Prostate gland (tissue), 2 donors: ENCODE data around the gene STYXL2.

ENCODE experiments used
- CTCF ChIP-seq, 4 experiments: fragments of 200-600 bp in 2 of 4; fragments of 450-650 bp in 2 of 4; sonication (generic) in 2 of 4; IDR thresholded peaks; 1 replicate in 3 of 4; 2 replicates in 1 of 4; pipeline ENCODE4 v1.5.1; 2016 to 2019; ENCODE audit warnings: antibody characterized with exemption in 4 of 4, mild to moderate bottlenecking in 2 of 4, moderate library complexity in 2 of 4
- POLR2A ChIP-seq: fragments of 450-650 bp; IDR thresholded peaks from one replicate; pipeline ENCODE4 v1.6.1; 2016; ENCODE audit warnings: antibody characterized with exemption, mild to moderate bottlenecking

GRCh38 chr1:167086768-167087167 is 7.1 kb upstream of the STYXL2 start:
- TF ChIP-seq POLR2A (no peak), CTCF (IDR thresholded peaks at IDR 0.05) (no peak)
